Gastrocnemius medialis (tissue), 4 donors: Measurements from ENCODE around the gene ZFHX3.

Experiments used
- POLR2A ChIP-seq, 2 donors: fragments of 450-650 bp; IDR thresholded peaks; one replicate each; pipeline ENCODE4 v1.6.1; 2017; ENCODE audit warnings: antibody characterized with exemption in 2 of 2, mild to moderate bottlenecking in 2 of 2, moderate library complexity in 2 of 2
- TF ChIP-seq, protein P1 (sequence below), 5 experiments: fragments of 450-650 bp in 3 of 5; fragments of 200-600 bp in 2 of 5; sonication (generic) in 2 of 5; IDR thresholded peaks in 4 of 5; conservative IDR thresholded peaks in 1 of 5; 1 replicate in 4 of 5; 2 replicates in 1 of 5; pipeline ENCODE4 v1.5.1; 2016 to 2019; ENCODE audit warnings: antibody characterized with exemption in 5 of 5, mild to moderate bottlenecking in 3 of 5, moderate library complexity in 3 of 5

DNA sequence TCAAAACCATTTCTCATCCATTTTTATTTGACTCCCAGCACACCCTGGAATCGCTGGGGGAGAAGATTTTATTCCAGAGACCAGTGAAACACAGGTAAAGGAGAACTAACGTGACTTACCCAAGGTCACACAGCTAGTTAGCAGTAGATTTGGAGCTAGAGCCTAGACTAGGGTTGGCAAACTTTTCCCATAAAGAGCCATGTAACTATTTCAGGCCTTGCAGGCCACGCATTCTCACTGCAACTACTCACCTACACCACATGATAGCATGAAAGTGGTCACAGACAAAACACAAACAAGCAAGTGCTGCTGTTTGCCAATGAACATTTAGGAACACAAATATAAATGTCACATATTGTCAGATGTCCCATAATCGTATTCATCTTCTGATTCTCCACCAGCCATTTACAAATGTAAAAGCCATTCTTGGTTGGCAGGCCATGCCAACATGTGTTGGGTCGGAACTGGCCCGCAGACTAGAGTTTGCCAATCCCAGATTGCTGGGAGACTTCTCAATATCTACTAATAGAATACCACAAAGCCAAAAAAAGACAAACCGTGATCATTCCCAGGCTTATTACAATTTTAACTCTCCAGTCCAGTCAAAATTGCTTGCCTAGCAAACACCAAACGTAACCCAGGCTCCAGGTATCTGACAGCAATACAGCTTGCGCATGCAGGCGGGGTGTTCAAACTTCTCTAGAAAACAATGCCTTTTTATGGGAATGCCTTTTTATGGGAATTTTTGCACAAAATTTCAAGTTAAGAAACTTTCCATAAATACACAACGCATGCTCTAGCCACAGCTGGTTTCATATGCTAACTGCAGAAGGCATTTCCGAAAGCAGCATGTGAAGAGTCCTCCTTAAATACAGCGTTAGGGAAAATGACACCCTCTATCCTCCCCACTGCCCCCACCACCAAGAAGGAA is 20.9 kb downstream of the ZFHX3 start:
- TF ChIP-seq, protein P1, sequence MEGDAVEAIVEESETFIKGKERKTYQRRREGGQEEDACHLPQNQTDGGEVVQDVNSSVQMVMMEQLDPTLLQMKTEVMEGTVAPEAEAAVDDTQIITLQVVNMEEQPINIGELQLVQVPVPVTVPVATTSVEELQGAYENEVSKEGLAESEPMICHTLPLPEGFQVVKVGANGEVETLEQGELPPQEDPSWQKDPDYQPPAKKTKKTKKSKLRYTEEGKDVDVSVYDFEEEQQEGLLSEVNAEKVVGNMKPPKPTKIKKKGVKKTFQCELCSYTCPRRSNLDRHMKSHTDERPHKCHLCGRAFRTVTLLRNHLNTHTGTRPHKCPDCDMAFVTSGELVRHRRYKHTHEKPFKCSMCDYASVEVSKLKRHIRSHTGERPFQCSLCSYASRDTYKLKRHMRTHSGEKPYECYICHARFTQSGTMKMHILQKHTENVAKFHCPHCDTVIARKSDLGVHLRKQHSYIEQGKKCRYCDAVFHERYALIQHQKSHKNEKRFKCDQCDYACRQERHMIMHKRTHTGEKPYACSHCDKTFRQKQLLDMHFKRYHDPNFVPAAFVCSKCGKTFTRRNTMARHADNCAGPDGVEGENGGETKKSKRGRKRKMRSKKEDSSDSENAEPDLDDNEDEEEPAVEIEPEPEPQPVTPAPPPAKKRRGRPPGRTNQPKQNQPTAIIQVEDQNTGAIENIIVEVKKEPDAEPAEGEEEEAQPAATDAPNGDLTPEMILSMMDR (IDR thresholded peaks at IDR 0.05 in 4 of 5, conservative IDR thresholded peaks at IDR 0.05 in 1 of 5): no peak
- TF ChIP-seq POLR2A (IDR thresholded peaks at IDR 0.05): peak; percentile 17 to 28
